Left lung (tissue), 10 donors: ENCODE measurements around the gene PPFIBP2. TPM values are rescaled to one million over a fixed set of nuclear protein-coding genes. Genes with fewer than 3 reads are reported as not detected.

Experiments
- ATAC-seq: fragments of 200-7000 bp; cut with Tn5 transposase; one replicate; pipeline ENCODE4 v1.9.1; 2020; ENCODE audit warnings: moderate library complexity
- DNase-seq, 4 donors: peaks; one replicate each; pipeline ENCODE4 v3.0.0-alpha.2; 2013 to 2020
- H3K27ac ChIP-seq, 2 donors: fragments of 200-600 bp; sonication (generic) in 1 of 2; one replicate each; pipeline versions ENCODE4 v1.5.0 to v1.8.0; 2020 to 2021
- H3K27me3 ChIP-seq, 2 donors: fragments of 200-600 bp; sonication (generic) in 1 of 2; one replicate each; pipeline versions ENCODE4 v1.5.0 to v1.8.0; 2020 to 2021
- H3K36me3 ChIP-seq, 2 donors: fragments of 200-600 bp; sonication (generic) in 1 of 2; one replicate each; pipeline versions ENCODE4 v1.5.0 to v1.8.0; 2020 to 2021
- H3K4me1 ChIP-seq, 2 donors: fragments of 200-600 bp; one replicate each; pipeline ENCODE4 v1.8.0; 2021
- H3K4me3 ChIP-seq, 2 donors: fragments of 200-600 bp; sonication (generic) in 1 of 2; one replicate each; pipeline versions ENCODE4 v1.5.0 to v1.8.0; 2020 to 2021; ENCODE audit warnings: mild to moderate bottlenecking in 1 of 2
- H3K9me3 ChIP-seq, 2 donors: fragments of 200-600 bp; sonication (generic) in 1 of 2; one replicate each; pipeline versions ENCODE4 v1.5.0 to v1.8.0; 2020 to 2021
- intact Hi-C, 2 donors: fragments of 100-400 bp; cut with DNase I; formaldehyde crosslinking; loops; one replicate each; pipeline versions ENCODE4 v1.11.2 to v1.14.2; 2022
- polyA plus RNA-seq, 6 donors: library from polyadenylated mRNA; unstranded; fragments of 120-200 nt; gene quantifications; one replicate each; pipeline ENCODE4 v1.2.1, GENCODE V29; 2013; ENCODE audit not compliant: insufficient read length in 6 of 6
- total RNA-seq, 2 donors: library from RNA; stranded (reverse); fragmentation: NEBNext Ultra II Directional; extraction: Animal tissue kit (Norgen Biotek cat#: 25700); gene quantifications; one replicate each; pipeline ENCODE4 v1.2.1, GENCODE V29; 2021
- TF ChIP-seq, protein P1 (sequence below), 2 donors: fragments of 200-600 bp; sonication (generic) in 1 of 2; IDR thresholded peaks; one replicate each; pipeline versions ENCODE4 v1.5.0 to v1.8.0; 2021; ENCODE audit warnings: antibody characterized with exemption in 2 of 2
- donor health status: DM: no; HTN: yes; CAD: no.
- donor health status: DM: no; HTN: no; CAD: no.

The PPFIBP2 gene
- total and polyA plus RNA-seq, 8 donors = 18.7 to 48.7 (median 37.3) TPM

- Histone ChIP-seq H3K4me3 (no peak overlapping the region), H3K4me1 (peaks cover 11 to 12% of the 10 kb centered on the region in 2 donors), H3K27ac (no peak overlapping the region), H3K9me3 (no peaks in the 10 kb centered on the region), H3K27me3 (no peaks in the 10 kb centered on the region), H3K36me3 (no peaks in the 10 kb centered on the region)
- ATAC-seq (no peak), DNase-seq (no peak)
- TF ChIP-seq, protein P1, sequence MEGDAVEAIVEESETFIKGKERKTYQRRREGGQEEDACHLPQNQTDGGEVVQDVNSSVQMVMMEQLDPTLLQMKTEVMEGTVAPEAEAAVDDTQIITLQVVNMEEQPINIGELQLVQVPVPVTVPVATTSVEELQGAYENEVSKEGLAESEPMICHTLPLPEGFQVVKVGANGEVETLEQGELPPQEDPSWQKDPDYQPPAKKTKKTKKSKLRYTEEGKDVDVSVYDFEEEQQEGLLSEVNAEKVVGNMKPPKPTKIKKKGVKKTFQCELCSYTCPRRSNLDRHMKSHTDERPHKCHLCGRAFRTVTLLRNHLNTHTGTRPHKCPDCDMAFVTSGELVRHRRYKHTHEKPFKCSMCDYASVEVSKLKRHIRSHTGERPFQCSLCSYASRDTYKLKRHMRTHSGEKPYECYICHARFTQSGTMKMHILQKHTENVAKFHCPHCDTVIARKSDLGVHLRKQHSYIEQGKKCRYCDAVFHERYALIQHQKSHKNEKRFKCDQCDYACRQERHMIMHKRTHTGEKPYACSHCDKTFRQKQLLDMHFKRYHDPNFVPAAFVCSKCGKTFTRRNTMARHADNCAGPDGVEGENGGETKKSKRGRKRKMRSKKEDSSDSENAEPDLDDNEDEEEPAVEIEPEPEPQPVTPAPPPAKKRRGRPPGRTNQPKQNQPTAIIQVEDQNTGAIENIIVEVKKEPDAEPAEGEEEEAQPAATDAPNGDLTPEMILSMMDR (IDR thresholded peaks at IDR 0.05) = no peak
- intact Hi-C loops = no loop called here
Observed at GRCh38 chr11:7528514-7529049, 14.8 kb downstream of the PPFIBP2 start.

DNA sequence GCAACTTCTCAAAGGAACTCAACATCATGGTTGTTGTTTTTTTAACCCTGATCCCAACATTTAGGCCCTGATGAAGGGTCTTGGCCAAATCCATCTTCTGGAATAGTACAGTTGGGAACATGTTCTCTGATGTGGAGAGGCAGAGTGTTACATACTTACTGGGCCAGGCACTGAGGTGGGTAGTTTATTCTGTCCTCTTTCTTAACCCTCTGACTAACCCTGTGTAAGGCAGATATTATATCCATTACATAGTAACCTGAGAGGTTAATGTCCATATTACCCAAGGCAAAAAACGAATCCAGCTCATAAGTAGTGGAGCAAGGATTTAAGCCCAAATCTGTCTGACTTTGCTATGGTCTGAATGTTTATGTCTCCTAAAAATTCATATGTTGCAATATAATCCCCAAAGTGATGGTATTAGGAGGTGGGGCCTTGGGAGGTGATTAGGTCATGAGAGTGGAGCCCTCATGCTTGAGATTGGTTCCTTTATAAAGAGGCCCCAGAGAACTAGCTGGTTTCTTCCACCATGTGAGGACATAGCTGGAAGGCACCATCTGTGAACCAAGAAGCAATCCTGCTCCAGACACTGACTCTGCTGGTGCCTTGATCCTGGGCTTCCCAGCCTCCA, 16.3 kb downstream of the PPFIBP2 start:
- Histone ChIP-seq H3K4me1 (no peaks in the 10 kb centered on the region), H3K27me3 (peaks cover 0 to 5% of the 10 kb centered on the region in 2 donors), H3K9me3 (no peaks in the 10 kb centered on the region), H3K36me3 (no peaks in the 10 kb centered on the region), H3K4me3 (no peak overlapping the region), H3K27ac (no peak overlapping the region)
- no peak for ATAC-seq
- no peak for DNase-seq
- intact Hi-C loops = no loop called here
- TF ChIP-seq, protein P1 (IDR thresholded peaks at IDR 0.05) = no peak

DNA sequence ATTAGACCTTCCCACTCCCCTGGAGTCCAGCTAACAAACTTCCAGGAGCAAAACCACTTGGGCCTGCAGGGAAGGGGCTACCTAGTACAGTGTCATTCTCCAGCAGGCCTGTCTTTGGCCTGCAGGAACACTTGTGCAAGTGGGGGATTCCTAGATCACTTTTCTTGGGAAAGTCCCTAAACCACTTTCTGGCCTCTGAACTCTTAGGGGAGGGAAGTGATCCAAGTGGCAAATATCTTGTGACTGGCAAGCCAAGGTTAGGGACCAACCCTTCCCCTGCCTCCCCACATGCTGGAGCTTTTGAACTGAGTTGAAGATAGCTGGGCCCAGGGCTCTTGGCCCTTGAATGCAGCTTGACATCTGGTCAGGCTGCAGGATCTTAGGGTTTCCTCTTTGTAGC, 17.2 kb downstream of the PPFIBP2 start:
- TF ChIP-seq, protein P1 (IDR thresholded peaks at IDR 0.05) = no peak
- H3K9me3 ChIP-seq = no peaks in the 10 kb centered on the region
- H3K36me3 ChIP-seq = no peaks in the 10 kb centered on the region
- ATAC-seq (no peak), DNase-seq (no peak)
- H3K4me1 ChIP-seq = no peaks in the 10 kb centered on the region
- no peak overlapping the region for H3K4me3 ChIP-seq
- peaks cover 0 to 12% of the 10 kb centered on the region in 2 donors for H3K27me3 ChIP-seq
- H3K27ac ChIP-seq = no peak overlapping the region
- intact Hi-C loops = no loop called here

GRCh38 chr11:7532405-7533145, 18.8 kb downstream of the PPFIBP2 start:
- TF ChIP-seq, protein P1 (IDR thresholded peaks at IDR 0.05) = no peak
- Histone ChIP-seq H3K36me3 (no peaks in the 10 kb centered on the region), H3K4me1 (no peaks in the 10 kb centered on the region), H3K9me3 (no peaks in the 10 kb centered on the region), H3K27me3 (peaks cover 0 to 22% of the 10 kb centered on the region in 2 donors), H3K4me3 (no peak overlapping the region), H3K27ac (no peak overlapping the region)
- intact Hi-C loops = no loop called here
- ATAC-seq (no peak), DNase-seq (no peak)
